K562 (cell line): ENCODE measurements around the gene PLAC8. TPM values are rescaled to one million over a fixed set of nuclear protein-coding genes. Genes with fewer than 3 reads are reported as not detected.

ENCODE experiments used
- DIDO1 ChIP-seq: fragments of 450-650 bp; IDR thresholded peaks from 2 replicates; pipeline ENCODE4 v1.6.1; 2016; ENCODE audit warnings: low read depth, missing biosample characterization, missing genetic modification characterization
- FOXA3 ChIP-seq, 2 experiments: fragments of 450-650 bp in 1 of 2; sonication (generic) in 1 of 2; formaldehyde crosslinking; IDR thresholded peaks in 1 of 2; conservative IDR thresholded peaks in 1 of 2; 2 replicates each; pipeline versions ENCODE4 v1.4.0 to v1.8.0; 2020 to 2022; ENCODE audit warnings: mild to moderate bottlenecking in 2 of 2, missing genetic modification reagents in 1 of 2
- KDM1A ChIP-seq, 2 experiments: fragments of 450-650 bp; IDR thresholded peaks; 2 replicates each; pipeline ENCODE4 v1.6.1; 2016; ENCODE audit warnings: mild to moderate bottlenecking in 2 of 2
- KLF16 ChIP-seq: IDR thresholded peaks from 2 replicates; pipeline ENCODE4 v1.6.1; 2016; ENCODE audit warnings: antibody characterized with exemption
- MEIS2 ChIP-seq: fragments of 450-650 bp; IDR thresholded peaks from 2 replicates; pipeline ENCODE4 v1.6.1; 2014; ENCODE audit warnings: mild to moderate bottlenecking; ENCODE audit not compliant: partially characterized antibody
- SMC3 ChIP-seq: conservative IDR thresholded peaks from 2 replicates; pipeline ENCODE4 v1.6.1; 2011; ENCODE audit warnings: low read depth, low read length, improper control_type of control experiment; ENCODE audit not compliant: insufficient read depth
- ZBED1 ChIP-seq: IDR thresholded peaks from 2 replicates; pipeline ENCODE4 v1.6.1; 2014
- ZNF699 ChIP-seq: fragments of 250-450 bp; sonication (Bioruptor Pico); IDR thresholded peaks from 2 replicates; pipeline ENCODE4 v1.8.0; 2021; ENCODE audit warnings: mild to moderate bottlenecking, moderate library complexity; ENCODE audit not compliant: insufficient replicate concordance
- polyA plus RNA-seq, 8 experiments: library from polyadenylated mRNA; depleted of rRNA in 4 of 8; stranded (reverse) in 5 of 8; unstranded in 3 of 8; fragments of >200 nt; fragmentation: Nextera tagmentation in 2 of 8; fragmentation: Illumina TruSeq in 1 of 8; extraction: Ambion mirVana in 2 of 8; extraction: Trizol in 1 of 8; gene quantifications; 2 replicates each; pipeline versions ENCODE4 v1.2.1 to v1.2.3, GENCODE V29; 2011 to 2014; ENCODE audit warnings: inconsistent platforms in 1 of 8, missing spikeins in 1 of 8
- total RNA-seq, 7 experiments: library from RNA; depleted of rRNA in 6 of 7; stranded (reverse); fragments of >200 nt in 6 of 7; fragmentation: Illumina TruSeq in 2 of 7; extraction: Trizol in 2 of 7; gene quantifications; 2 replicates each; pipeline versions ENCODE4 v1.2.1 to v1.2.3, GENCODE V29; 2011 to 2021; ENCODE audit warnings: low replicate concordance in 1 of 7
- TF ChIP-seq, protein P1 (sequence below): IDR thresholded peaks from 2 replicates; pipeline ENCODE4 v1.6.1; 2016; ENCODE audit warnings: missing genetic modification characterization, missing compliant biosample characterization
- TF ChIP-seq, protein P2 (sequence below): fragments of 450-650 bp; IDR thresholded peaks from 2 replicates; pipeline ENCODE4 v1.6.1; 2018; ENCODE audit warnings: mild to moderate bottlenecking, low read depth; ENCODE audit not compliant: partially characterized antibody
- TF ChIP-seq, protein P3 (sequence below): sonication (generic); formaldehyde crosslinking; IDR thresholded peaks from 2 replicates; pipeline ENCODE4 v1.8.0; 2022; ENCODE audit warnings: missing genetic modification reagents, mild to moderate bottlenecking, borderline replicate concordance
- TF ChIP-seq, protein P4 (sequence below), 2 experiments: fragments of 450-650 bp; formaldehyde crosslinking in 1 of 2; IDR thresholded peaks; 2 replicates each; pipeline versions ENCODE4 v1.4.0 to v1.6.1; 2014 to 2020; ENCODE audit warnings: mild to moderate bottlenecking in 2 of 2, borderline replicate concordance in 1 of 2, low read depth in 1 of 2

PLAC8 gene
- total and polyA plus RNA-seq, 9 of the 15 experiments (the other 6 are each of a cell fraction or from before 2014, with no cell fraction given): 0.27 to 0.51 TPM; not detected in 7

DNA sequence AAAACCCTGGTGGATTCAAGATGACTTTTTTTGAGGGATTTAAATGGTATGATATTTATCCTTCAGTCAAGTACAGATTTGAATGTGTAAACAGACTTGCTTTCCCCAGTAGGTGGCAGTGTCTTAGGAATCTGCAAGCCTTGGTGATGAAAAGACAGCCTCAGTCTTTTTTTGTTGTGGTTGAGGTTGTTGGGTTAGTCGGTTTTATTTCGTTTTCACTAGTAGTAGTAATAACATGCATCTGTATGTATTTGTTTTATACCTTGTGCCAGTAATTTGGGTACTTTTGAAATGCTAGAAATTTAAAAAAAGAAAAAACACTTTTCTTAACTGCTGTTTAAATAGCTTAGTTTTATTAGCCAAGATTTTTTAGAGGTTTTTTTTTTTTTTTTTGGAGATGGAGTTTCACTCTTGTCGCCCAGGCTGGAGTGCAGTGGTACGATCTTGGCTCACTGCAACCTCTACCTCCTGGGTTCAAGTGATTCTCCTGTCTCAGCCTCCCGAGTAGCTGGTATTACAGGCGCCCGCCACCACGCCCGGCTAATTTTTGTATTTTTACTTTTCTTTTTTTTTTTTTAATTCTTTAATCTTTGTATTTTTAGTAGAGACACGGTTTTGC is 40.3 kb downstream of the PLAC8 start (continued):
- TF ChIP-seq, protein P1, sequence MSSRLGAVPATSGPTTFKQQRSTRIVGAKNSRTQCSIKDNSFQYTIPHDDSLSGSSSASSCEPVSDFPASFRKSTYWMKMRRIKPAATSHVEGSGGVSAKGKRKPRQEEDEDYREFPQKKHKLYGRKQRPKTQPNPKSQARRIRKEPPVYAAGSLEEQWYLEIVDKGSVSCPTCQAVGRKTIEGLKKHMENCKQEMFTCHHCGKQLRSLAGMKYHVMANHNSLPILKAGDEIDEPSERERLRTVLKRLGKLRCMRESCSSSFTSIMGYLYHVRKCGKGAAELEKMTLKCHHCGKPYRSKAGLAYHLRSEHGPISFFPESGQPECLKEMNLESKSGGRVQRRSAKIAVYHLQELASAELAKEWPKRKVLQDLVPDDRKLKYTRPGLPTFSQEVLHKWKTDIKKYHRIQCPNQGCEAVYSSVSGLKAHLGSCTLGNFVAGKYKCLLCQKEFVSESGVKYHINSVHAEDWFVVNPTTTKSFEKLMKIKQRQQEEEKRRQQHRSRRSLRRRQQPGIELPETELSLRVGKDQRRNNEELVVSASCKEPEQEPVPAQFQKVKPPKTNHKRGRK (tag): no peak
- TF ChIP-seq KLF16: no peak
- 0 out of 2 replicates have a peak, but pooled peaks have one; percentile 38 for TF ChIP-seq SMC3
- TF ChIP-seq, protein P2, sequence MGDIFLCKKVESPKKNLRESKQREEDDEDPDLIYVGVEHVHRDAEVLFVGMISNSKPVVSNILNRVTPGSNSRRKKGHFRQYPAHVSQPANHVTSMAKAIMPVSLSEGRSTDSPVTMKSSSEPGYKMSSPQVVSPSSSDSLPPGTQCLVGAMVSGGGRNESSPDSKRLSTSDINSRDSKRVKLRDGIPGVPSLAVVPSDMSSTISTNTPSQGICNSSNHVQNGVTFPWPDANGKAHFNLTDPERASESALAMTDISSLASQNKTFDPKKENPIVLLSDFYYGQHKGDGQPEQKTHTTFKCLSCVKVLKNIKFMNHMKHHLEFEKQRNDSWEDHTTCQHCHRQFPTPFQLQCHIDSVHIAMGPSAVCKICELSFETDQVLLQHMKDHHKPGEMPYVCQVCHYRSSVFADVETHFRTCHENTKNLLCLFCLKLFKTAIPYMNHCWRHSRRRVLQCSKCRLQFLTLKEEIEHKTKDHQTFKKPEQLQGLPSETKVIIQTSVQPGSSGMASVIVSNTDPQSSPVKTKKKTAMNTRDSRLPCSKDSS: no peak
- TF ChIP-seq KDM1A (IDR thresholded peaks at IDR 0.05): no peak
- TF ChIP-seq, protein P3, sequence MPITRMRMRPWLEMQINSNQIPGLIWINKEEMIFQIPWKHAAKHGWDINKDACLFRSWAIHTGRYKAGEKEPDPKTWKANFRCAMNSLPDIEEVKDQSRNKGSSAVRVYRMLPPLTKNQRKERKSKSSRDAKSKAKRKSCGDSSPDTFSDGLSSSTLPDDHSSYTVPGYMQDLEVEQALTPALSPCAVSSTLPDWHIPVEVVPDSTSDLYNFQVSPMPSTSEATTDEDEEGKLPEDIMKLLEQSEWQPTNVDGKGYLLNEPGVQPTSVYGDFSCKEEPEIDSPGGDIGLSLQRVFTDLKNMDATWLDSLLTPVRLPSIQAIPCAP (CRISPR knock-in tag): no peak
- TF ChIP-seq ZBED1: no peak
- no peak for TF ChIP-seq ZNF699 (CRISPR knock-in tag)
- TF ChIP-seq MEIS2: peak; percentile 15
- TF ChIP-seq, protein P4, sequence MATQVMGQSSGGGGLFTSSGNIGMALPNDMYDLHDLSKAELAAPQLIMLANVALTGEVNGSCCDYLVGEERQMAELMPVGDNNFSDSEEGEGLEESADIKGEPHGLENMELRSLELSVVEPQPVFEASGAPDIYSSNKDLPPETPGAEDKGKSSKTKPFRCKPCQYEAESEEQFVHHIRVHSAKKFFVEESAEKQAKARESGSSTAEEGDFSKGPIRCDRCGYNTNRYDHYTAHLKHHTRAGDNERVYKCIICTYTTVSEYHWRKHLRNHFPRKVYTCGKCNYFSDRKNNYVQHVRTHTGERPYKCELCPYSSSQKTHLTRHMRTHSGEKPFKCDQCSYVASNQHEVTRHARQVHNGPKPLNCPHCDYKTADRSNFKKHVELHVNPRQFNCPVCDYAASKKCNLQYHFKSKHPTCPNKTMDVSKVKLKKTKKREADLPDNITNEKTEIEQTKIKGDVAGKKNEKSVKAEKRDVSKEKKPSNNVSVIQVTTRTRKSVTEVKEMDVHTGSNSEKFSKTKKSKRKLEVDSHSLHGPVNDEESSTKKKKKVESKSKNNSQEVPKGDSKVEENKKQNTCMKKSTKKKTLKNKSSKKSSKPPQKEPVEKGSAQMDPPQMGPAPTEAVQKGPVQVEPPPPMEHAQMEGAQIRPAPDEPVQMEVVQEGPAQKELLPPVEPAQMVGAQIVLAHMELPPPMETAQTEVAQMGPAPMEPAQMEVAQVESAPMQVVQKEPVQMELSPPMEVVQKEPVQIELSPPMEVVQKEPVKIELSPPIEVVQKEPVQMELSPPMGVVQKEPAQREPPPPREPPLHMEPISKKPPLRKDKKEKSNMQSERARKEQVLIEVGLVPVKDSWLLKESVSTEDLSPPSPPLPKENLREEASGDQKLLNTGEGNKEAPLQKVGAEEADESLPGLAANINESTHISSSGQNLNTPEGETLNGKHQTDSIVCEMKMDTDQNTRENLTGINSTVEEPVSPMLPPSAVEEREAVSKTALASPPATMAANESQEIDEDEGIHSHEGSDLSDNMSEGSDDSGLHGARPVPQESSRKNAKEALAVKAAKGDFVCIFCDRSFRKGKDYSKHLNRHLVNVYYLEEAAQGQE (IDR thresholded peaks at IDR 0.05; ENCODE audit: borderline replicate concordance): peak; percentile 49; the same call in 1 of the 2 replicates
- TF ChIP-seq, protein P4 (CRISPR knock-in tag; IDR thresholded peaks at IDR 0.05; ENCODE audit: low read depth): no peak
- TF ChIP-seq DIDO1 (tag): no peak
- 0 out of 4 replicates have a peak, but pooled peaks of 1 of the 2 experiments have one; percentile 5 for TF ChIP-seq FOXA3 (CRISPR knock-in tag; conservative IDR thresholded peaks at IDR 0.05 in 1 of 2, IDR thresholded peaks at IDR 0.05 in 1 of 2)
